OCI-LY7 (cell line): ENCODE measurements around the gene CHADL. TPM values are rescaled to one million over a fixed set of nuclear protein-coding genes. Genes with fewer than 3 reads are reported as not detected.

Source experiments
- BruUV-seq: library from RNA; stranded (reverse); fragments of 400-500 nt; replicated peaks from 2 replicates; lab custom pipeline; 2021; lab: Mats Ljungman, UMichigan
- CTCF ChIA-PET: fragments of 300-600 bp; sonication (Branson Sonifier 250); formaldehyde crosslinking; loops from one replicate; lab custom pipeline; 2022; ENCODE audit warnings: antibody characterized with exemption; ENCODE audit not compliant: unreplicated experiment; lab: Charles Lee
- POLR2A ChIA-PET: fragments of 300-600 bp; sonication (Branson Sonifier 250); formaldehyde crosslinking; loops from one replicate; lab custom pipeline; 2022; ENCODE audit warnings: antibody characterized with exemption; lab: Charles Lee
- DNase-seq: peaks from one replicate; pipeline ENCODE4 v3.0.0-alpha.2; 2015; ENCODE audit warnings: low spot score
- H2AFZ ChIP-seq: fragments of 200-600 bp; sonication (generic), shearing (Covaris generic); 2 replicates; pipeline ENCODE4 v1.6.1; 2014; ENCODE audit warnings: mild to moderate bottlenecking, antibody characterized with exemption, low read length, moderate library complexity
- H3K27ac ChIP-seq: fragments of 200-600 bp; sonication (generic); 2 replicates; pipeline ENCODE4 v1.5.1; 2014; ENCODE audit warnings: mixed run types, low read depth, mild to moderate bottlenecking, moderate library complexity, low read length, inconsistent platforms; ENCODE audit not compliant: poor library complexity, severe bottlenecking
- H3K36me3 ChIP-seq: fragments of 200-600 bp; sonication (generic); 2 replicates; pipeline ENCODE4 v1.6.1; 2014; ENCODE audit warnings: mild to moderate bottlenecking, antibody characterized with exemption, low read length, moderate library complexity, mixed read lengths; ENCODE audit not compliant: insufficient read depth
- H3K4me1 ChIP-seq: fragments of 200-600 bp; sonication (generic); 2 replicates; pipeline ENCODE4 v1.5.1; 2014; ENCODE audit warnings: mild to moderate bottlenecking, low read length; ENCODE audit not compliant: insufficient read depth, poor library complexity, severe bottlenecking
- H3K4me2 ChIP-seq: fragments of 200-600 bp; sonication (generic); 2 replicates; pipeline ENCODE4 v1.6.1; 2014; ENCODE audit warnings: mild to moderate bottlenecking, low read length
- H3K4me3 ChIP-seq: fragments of 200-600 bp; sonication (generic); 2 replicates; pipeline ENCODE4 v1.5.1; 2014; ENCODE audit warnings: mild to moderate bottlenecking, low read depth, low read length; ENCODE audit not compliant: poor library complexity, severe bottlenecking
- H3K79me2 ChIP-seq: fragments of 200-600 bp; sonication (generic); 2 replicates; pipeline ENCODE4 v1.6.1; 2016; ENCODE audit warnings: low read depth, mild to moderate bottlenecking, low read length, moderate library complexity, mixed read lengths; ENCODE audit not compliant: insufficient read depth
- H3K9me2 ChIP-seq: fragments of 200-600 bp; sonication (generic); 2 replicates; pipeline ENCODE4 v1.6.1; 2016; ENCODE audit warnings: mild to moderate bottlenecking, low read length, mixed read lengths; ENCODE audit not compliant: insufficient read depth
- H3K9me3 ChIP-seq: fragments of 200-600 bp; sonication (generic); 2 replicates; pipeline ENCODE4 v1.6.1; 2014; ENCODE audit warnings: mild to moderate bottlenecking, mixed run types, low read length, mixed read lengths
- H4K20me1 ChIP-seq: fragments of 200-600 bp; sonication (generic); 2 replicates; pipeline ENCODE4 v1.6.1; 2014; ENCODE audit warnings: mild to moderate bottlenecking, antibody characterized with exemption, low read length, moderate library complexity, mixed read lengths; ENCODE audit not compliant: insufficient read depth
- EZH2phosphoT487 ChIP-seq: fragments of 200-600 bp; sonication (generic); IDR thresholded peaks from 2 replicates; pipeline ENCODE4 v1.6.1; 2018; ENCODE audit warnings: low read depth, borderline replicate concordance, mild to moderate bottlenecking, mixed run types, antibody characterized with exemption, low read length, moderate library complexity, mixed read lengths
- intact Hi-C: fragments of 100-400 bp; cut with micrococcal nuclease; formaldehyde crosslinking; loops from one replicate; pipeline ENCODE4 v1.10.0; 2022; ENCODE audit not compliant: unreplicated experiment
- total RNA-seq, 2 experiments: library from RNA; depleted of rRNA in 1 of 2; stranded (reverse); fragments of >200 nt in 1 of 2; shearing (Covaris generic) in 1 of 2; gene quantifications; 2 replicates each; pipeline ENCODE4 v1.2.3, GENCODE V29; 2014 to 2022
- TF ChIP-seq, protein P1 (sequence below): fragments of 200-600 bp; sonication (generic); conservative IDR thresholded peaks from 2 replicates; pipeline ENCODE4 v1.5.1; 2014; ENCODE audit warnings: mild to moderate bottlenecking, antibody characterized with exemption, low read length, moderate library complexity, mixed read lengths

CHADL gene
- total RNA-seq, 2 experiments from 2014 or later = 0.42 to 0.60 TPM

DNA sequence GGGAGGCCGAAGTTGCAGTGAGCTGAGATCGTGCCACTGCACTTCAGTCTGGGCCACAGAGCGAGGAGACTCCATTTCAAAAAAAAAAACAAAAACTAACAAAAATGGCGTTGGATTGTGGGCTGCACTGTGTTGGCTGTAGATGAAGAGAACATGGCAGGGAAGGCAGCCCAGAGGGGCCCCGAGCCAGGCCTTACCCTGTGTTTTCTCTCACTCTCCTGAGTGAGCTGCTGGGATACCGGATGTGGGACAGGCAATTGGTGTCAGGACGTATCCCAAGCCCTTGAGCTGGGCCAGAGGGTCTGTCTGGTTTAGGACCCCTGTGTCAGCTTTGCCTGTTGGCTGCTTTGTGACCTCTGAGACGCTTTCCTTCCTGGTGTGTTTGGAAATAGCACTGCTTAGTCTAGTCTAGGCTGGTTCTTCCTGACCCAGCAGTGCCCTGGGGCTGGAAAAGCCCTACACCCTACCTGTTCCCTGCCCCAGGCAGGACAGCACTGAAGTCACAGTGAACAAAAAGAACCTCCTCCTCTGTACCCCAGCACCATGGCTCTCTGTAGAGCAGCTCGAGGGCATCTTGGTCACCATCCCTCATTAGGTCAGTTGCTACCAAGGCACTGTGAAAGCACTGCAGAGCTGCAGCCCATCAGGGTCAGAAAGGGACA is 17.8 kb downstream of the CHADL start:
- Histone ChIP-seq H3K27ac (no peak overlapping the region), H3K9me3 (no peaks in the 10 kb centered on the region), H3K79me2 (no peaks in the 10 kb centered on the region), H2AFZ (no peak overlapping the region), H3K4me1 (peaks cover under 1% of the 10 kb centered on the region), H3K4me2 (no peak overlapping the region), H4K20me1 (no peaks in the 10 kb centered on the region), H3K4me3 (no peak overlapping the region), H3K36me3 (peaks cover 68% of the 10 kb centered on the region; the same call in 1 of the 2 replicates), H3K9me2 (no peaks in the 10 kb centered on the region)
- BruUV-seq = no TSS peak
- intact Hi-C loops = no loop called here
- ChIA-PET POLR2A (interaction anchor here (0.6 kb wide), 1 partner anchor 389 kb away, joined by 3 read pairs; no protein-coding TSS in a partner anchor), CTCF (no interaction called here)
- no peak for DNase-seq
- TF ChIP-seq, protein P1, sequence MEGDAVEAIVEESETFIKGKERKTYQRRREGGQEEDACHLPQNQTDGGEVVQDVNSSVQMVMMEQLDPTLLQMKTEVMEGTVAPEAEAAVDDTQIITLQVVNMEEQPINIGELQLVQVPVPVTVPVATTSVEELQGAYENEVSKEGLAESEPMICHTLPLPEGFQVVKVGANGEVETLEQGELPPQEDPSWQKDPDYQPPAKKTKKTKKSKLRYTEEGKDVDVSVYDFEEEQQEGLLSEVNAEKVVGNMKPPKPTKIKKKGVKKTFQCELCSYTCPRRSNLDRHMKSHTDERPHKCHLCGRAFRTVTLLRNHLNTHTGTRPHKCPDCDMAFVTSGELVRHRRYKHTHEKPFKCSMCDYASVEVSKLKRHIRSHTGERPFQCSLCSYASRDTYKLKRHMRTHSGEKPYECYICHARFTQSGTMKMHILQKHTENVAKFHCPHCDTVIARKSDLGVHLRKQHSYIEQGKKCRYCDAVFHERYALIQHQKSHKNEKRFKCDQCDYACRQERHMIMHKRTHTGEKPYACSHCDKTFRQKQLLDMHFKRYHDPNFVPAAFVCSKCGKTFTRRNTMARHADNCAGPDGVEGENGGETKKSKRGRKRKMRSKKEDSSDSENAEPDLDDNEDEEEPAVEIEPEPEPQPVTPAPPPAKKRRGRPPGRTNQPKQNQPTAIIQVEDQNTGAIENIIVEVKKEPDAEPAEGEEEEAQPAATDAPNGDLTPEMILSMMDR = no peak
- no peak for TF ChIP-seq EZH2phosphoT487

DNA sequence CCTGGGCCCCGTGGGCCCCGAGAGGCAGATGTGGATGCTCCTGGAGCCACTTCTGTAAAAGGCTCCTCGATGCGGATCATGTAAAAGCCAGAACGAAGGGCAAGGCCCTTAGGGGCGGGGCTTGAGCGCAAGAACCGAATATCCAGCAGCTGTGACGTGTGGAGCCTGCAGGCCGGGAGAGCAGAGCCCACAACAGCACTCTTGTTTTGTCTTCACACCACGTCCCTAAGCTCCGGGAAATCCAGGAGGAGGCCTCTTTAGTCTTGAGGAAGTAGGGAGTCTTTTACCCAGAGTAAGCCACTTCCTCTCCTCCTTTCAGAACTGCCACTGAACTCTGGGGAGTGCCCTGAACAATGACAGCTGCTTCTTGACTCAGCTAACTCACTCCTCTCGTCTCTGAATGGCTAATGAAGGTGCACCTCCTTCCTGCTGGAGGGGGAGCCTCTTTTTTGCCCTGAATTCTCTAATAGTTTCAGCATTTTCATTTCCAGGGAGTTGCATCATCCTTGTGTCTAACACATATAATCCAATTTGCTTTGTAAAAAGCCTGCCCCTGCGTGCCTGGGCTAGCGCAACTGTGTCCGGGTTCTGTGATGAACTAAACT is 23.1 kb downstream of the CHADL start:
- Histone ChIP-seq H2AFZ (no peak overlapping the region), H3K27ac (peak overlapping the region; percentile 17), H3K4me2 (peak overlapping the region; percentile 10; the same call in 1 of the 2 replicates), H3K9me3 (no peaks in the 10 kb centered on the region), H3K9me2 (no peaks in the 10 kb centered on the region), H3K4me1 (peaks cover 9% of the 10 kb centered on the region), H3K79me2 (no peaks in the 10 kb centered on the region), H3K36me3 (peaks cover 54% of the 10 kb centered on the region; the same call in 1 of the 2 replicates), H4K20me1 (no peaks in the 10 kb centered on the region), H3K4me3 (no peak overlapping the region)
- intact Hi-C loops = no loop called here
- TF ChIP-seq, protein P1 = no peak
- TF ChIP-seq EZH2phosphoT487 = no peak
- ChIA-PET POLR2A (no interaction called here), CTCF (no interaction called here)
- BruUV-seq = no TSS peak
- DNase-seq = peak; percentile 48

DNA sequence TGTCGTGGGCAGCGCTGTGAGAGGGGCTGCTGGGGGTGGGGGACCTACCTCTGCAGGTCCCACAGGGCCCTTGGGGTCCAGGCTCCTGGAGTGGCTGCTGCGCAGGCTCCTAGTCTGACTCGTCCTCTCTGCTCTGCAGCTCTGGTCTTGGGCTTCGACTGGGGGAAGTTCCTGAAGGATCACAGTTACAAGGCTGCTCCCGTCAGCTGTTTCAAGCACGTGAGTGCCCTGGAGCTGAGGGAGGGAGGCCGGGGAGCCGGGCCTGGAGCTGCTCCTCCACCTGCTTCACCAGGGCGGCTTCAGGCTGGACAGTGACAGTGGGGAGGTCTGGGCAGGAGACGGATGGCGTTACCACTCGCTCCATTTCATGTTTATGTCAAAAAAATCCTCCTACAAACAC is 23.7 kb downstream of the CHADL start:
- intact Hi-C loops = no loop called here
- H3K9me2 ChIP-seq = no peaks in the 10 kb centered on the region
- peaks cover 9% of the 10 kb centered on the region for H3K4me1 ChIP-seq
- no peak overlapping the region for H3K4me3 ChIP-seq
- H3K27ac ChIP-seq = no peak overlapping the region
- BruUV-seq = no TSS peak
- ChIA-PET POLR2A (no interaction called here), CTCF (no interaction called here)
- H3K36me3 ChIP-seq = peaks cover 54% of the 10 kb centered on the region
- no peak overlapping the region for H2AFZ ChIP-seq
- no peaks in the 10 kb centered on the region for H3K9me3 ChIP-seq
- TF ChIP-seq EZH2phosphoT487 = no peak
- TF ChIP-seq, protein P1 = no peak
- H4K20me1 ChIP-seq = no peaks in the 10 kb centered on the region
- no peak overlapping the region for H3K4me2 ChIP-seq
- DNase-seq = no peak
- H3K79me2 ChIP-seq = no peaks in the 10 kb centered on the region
